GM12878 (cell line): ENCODE results near the gene STEAP3.

Source experiments
- BCL11A ChIP-seq: IDR thresholded peaks from 2 replicates; pipeline ENCODE4 v1.6.1; 2011; ENCODE audit warnings: low read depth, low read length
- EZH2 ChIP-seq: IDR thresholded peaks from 2 replicates; pipeline ENCODE4 v1.6.1; 2012; ENCODE audit warnings: low read depth, mild to moderate bottlenecking, control low read depth, inconsistent platforms, low read length, borderline replicate concordance; ENCODE audit not compliant: control insufficient read depth
- FOXM1 ChIP-seq: IDR thresholded peaks from 2 replicates; pipeline ENCODE4 v1.6.1; 2012; ENCODE audit warnings: low read depth, mild to moderate bottlenecking, inconsistent platforms, low read length, moderate library complexity
- POLR2A ChIP-seq: IDR thresholded peaks from 2 replicates; pipeline ENCODE4 v1.6.1; 2011; ENCODE audit warnings: low read depth, mild to moderate bottlenecking, low read length
- SMC3 ChIP-seq: IDR thresholded peaks from 2 replicates; pipeline ENCODE4 v1.6.1; 2011; ENCODE audit warnings: low read length, improper control_type of control experiment, borderline replicate concordance
- STAT3 ChIP-seq: IDR thresholded peaks from 2 replicates; pipeline ENCODE4 v1.6.1; 2011; ENCODE audit warnings: low read depth, low read length, improper control_type of control experiment
- ZZZ3 ChIP-seq: IDR thresholded peaks from 2 replicates; pipeline ENCODE4 v1.6.1; 2011; ENCODE audit warnings: low read depth; ENCODE audit not compliant: control insufficient read depth, insufficient read length
- TF ChIP-seq, protein P1 (sequence below), 3 experiments: IDR thresholded peaks in 2 of 3; conservative IDR thresholded peaks in 1 of 3; 2 replicates each; pipeline ENCODE4 v1.5.1; 2011; ENCODE audit warnings: low read depth in 3 of 3, low read length in 3 of 3, mild to moderate bottlenecking in 3 of 3, control low read depth in 2 of 3, moderate library complexity in 2 of 3, inconsistent platforms in 1 of 3, mixed read lengths in 1 of 3; ENCODE audit not compliant: control insufficient read depth in 2 of 3, insufficient read depth in 1 of 3; ENCODE audit errors: extremely low read depth in 1 of 3
- TF ChIP-seq, protein P2 (sequence below): IDR thresholded peaks from 2 replicates; pipeline ENCODE4 v1.6.1; 2012; ENCODE audit warnings: low read depth, low read length, improper control_type of control experiment

DNA sequence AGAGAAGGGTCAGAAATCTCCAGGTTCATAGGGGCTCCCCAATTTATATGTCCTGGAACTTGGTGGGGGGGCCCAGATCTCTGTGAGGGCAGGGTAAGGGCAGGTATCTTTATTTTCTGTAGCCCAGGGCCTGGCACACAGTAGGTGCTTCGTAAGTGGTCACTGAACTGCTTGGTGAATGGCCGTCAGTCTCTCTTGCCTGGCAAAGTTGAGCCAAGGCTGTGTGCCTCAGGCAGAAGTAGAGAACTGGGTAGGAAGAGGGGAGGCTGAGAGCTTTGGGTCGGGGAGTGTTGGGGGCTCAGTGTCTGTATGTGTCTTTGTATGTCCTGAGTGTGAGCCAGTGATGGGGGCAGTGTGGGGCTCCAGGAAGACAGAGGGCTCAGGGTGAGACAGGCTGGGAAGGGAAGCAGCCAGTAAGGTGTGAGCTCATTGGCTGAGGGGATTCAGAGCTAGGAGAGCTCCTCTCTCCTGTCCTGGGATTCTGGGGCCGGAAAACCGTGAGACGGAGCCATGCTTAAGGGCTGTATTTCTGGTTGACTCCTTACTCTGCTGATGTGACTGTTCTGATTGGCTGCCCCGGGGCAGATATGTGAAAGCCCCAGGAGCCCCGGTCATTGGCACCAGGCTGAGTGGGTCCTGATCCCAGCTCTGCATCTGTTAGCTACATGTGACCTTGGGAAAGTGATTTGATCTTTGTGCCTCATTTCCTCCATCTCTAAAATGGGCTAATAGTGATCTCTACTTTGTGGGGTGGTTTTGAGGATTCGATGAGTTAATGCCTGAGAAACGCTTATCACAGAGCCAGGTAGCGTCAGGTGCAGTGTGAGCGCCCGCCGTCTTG is 30.3 kb downstream of the STEAP3 start:
- TF ChIP-seq EZH2 = no peak
- TF ChIP-seq, protein P1, sequence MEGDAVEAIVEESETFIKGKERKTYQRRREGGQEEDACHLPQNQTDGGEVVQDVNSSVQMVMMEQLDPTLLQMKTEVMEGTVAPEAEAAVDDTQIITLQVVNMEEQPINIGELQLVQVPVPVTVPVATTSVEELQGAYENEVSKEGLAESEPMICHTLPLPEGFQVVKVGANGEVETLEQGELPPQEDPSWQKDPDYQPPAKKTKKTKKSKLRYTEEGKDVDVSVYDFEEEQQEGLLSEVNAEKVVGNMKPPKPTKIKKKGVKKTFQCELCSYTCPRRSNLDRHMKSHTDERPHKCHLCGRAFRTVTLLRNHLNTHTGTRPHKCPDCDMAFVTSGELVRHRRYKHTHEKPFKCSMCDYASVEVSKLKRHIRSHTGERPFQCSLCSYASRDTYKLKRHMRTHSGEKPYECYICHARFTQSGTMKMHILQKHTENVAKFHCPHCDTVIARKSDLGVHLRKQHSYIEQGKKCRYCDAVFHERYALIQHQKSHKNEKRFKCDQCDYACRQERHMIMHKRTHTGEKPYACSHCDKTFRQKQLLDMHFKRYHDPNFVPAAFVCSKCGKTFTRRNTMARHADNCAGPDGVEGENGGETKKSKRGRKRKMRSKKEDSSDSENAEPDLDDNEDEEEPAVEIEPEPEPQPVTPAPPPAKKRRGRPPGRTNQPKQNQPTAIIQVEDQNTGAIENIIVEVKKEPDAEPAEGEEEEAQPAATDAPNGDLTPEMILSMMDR (IDR thresholded peaks at IDR 0.05 in 2 of 3, conservative IDR thresholded peaks at IDR 0.05 in 1 of 3; ENCODE audit: control insufficient read depth in 2 of 3, extremely low read depth in 1 of 3, insufficient read depth in 1 of 3, low read depth in 3 of 3, low read length in 3 of 3) = no peak
- TF ChIP-seq STAT3 = no peak
- no peak for TF ChIP-seq SMC3
- no peak for TF ChIP-seq FOXM1
- no peak for TF ChIP-seq POLR2A
- TF ChIP-seq, protein P2, sequence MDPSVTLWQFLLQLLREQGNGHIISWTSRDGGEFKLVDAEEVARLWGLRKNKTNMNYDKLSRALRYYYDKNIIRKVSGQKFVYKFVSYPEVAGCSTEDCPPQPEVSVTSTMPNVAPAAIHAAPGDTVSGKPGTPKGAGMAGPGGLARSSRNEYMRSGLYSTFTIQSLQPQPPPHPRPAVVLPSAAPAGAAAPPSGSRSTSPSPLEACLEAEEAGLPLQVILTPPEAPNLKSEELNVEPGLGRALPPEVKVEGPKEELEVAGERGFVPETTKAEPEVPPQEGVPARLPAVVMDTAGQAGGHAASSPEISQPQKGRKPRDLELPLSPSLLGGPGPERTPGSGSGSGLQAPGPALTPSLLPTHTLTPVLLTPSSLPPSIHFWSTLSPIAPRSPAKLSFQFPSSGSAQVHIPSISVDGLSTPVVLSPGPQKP = no peak
- TF ChIP-seq BCL11A = no peak
- TF ChIP-seq ZZZ3 = no peak
